H1 (cell line): ENCODE data around the gene PHLPP2. TPM values are rescaled to one million over a fixed set of nuclear protein-coding genes. Genes with fewer than 3 reads are reported as not detected.

ENCODE experiments used
- CTCF ChIA-PET: fragments of 300-600 bp; sonication (Branson Sonifier 250); formaldehyde crosslinking; loops from one replicate; lab custom pipeline; 2021; ENCODE audit not compliant: partially characterized antibody; lab: Charles Lee
- POLR2A ChIA-PET: fragments of 300-600 bp; sonication (Branson Sonifier 250); formaldehyde crosslinking; loops from one replicate; lab custom pipeline; 2021; ENCODE audit warnings: inconsistent platforms; ENCODE audit not compliant: partially characterized antibody; lab: Charles Lee
- DNase-seq, 2 experiments: peaks; one replicate each; pipeline versions ENCODE4 v3.0.0 to v3.0.0-alpha.2; 2010 to 2022; ENCODE audit warnings: low spot score in 2 of 2, low read depth in 1 of 2, mixed read lengths in 1 of 2
- FAIRE-seq: peaks from 2 replicates; lab custom pipeline; 2011; peaks lifted over from hg19 to GRCh38; lab: Jason Lieb, UNC
- H2AFZ ChIP-seq: 2 replicates; pipeline ENCODE4 v1.8.1; 2012; ENCODE audit warnings: low read length, inconsistent platforms
- H2AK5ac ChIP-seq: 2 replicates; pipeline ENCODE4 v1.6.1; 2013; ENCODE audit warnings: low read depth, low read length
- H2BK120ac ChIP-seq: replicated peaks from 2 replicates; pipeline ENCODE3; 2013; ENCODE audit warnings: low read depth, low read length, inconsistent platforms
- H2BK12ac ChIP-seq: 2 replicates; pipeline ENCODE4 v1.6.1; 2013; ENCODE audit warnings: low read depth, low read length
- H2BK15ac ChIP-seq: 2 replicates; pipeline ENCODE4 v1.6.1; 2013; ENCODE audit warnings: low read length
- H2BK20ac ChIP-seq: 2 replicates; pipeline ENCODE4 v1.6.1; 2013; ENCODE audit warnings: low read length
- H2BK5ac ChIP-seq: 2 replicates; pipeline ENCODE4 v1.6.1; 2013; ENCODE audit warnings: low read depth, low read length
- H3K14ac ChIP-seq: 2 replicates; pipeline ENCODE4 v1.6.1; 2013; ENCODE audit warnings: inconsistent platforms; ENCODE audit not compliant: insufficient read length
- H3K18ac ChIP-seq: 2 replicates; pipeline ENCODE4 v1.6.1; 2013; ENCODE audit warnings: low read length; ENCODE audit errors: extremely low read depth
- H3K23ac ChIP-seq: 2 replicates; pipeline ENCODE4 v1.6.1; 2013; ENCODE audit warnings: inconsistent platforms; ENCODE audit not compliant: insufficient read length
- H3K23me2 ChIP-seq: 2 replicates; pipeline ENCODE4 v1.6.1; 2013; ENCODE audit warnings: low read depth, low read length
- H3K27ac ChIP-seq: 2 replicates; pipeline ENCODE4 v1.6.1; 2011; ENCODE audit warnings: low read depth, low read length, inconsistent platforms
- H3K27me3 ChIP-seq, 4 experiments: replicated peaks in 1 of 4; 1 replicate in 1 of 4; 2 replicates in 3 of 4; pipeline versions ENCODE4 v1.6.1 to v1.8.1; 2011 to 2013; ENCODE audit warnings: low read length in 3 of 4, mild to moderate bottlenecking in 3 of 4, inconsistent platforms in 2 of 4, mixed read lengths in 2 of 4, moderate library complexity in 1 of 4; ENCODE audit not compliant: control insufficient read depth in 3 of 4, insufficient read depth in 3 of 4; ENCODE audit errors: extremely low read depth in 1 of 4
- H3K36me3 ChIP-seq, 4 experiments: 2 replicates each; pipeline versions ENCODE4 v1.6.1 to v1.8.1; 2011 to 2013; ENCODE audit warnings: mild to moderate bottlenecking in 4 of 4, low read length in 3 of 4, moderate library complexity in 2 of 4, control low read depth in 1 of 4, inconsistent platforms in 1 of 4; ENCODE audit not compliant: insufficient read depth in 4 of 4, control insufficient read depth in 2 of 4
- H3K4ac ChIP-seq: replicated peaks from 2 replicates; pipeline ENCODE3; 2013; ENCODE audit warnings: low read length, low read depth, mixed read lengths, inconsistent platforms; ENCODE audit not compliant: insufficient read length
- H3K4me1 ChIP-seq, 4 experiments: replicated peaks in 1 of 4; 1 replicate in 1 of 4; 2 replicates in 3 of 4; pipeline versions ENCODE4 v1.6.1 to v1.8.1; 2011 to 2013; ENCODE audit warnings: low read length in 3 of 4, inconsistent platforms in 2 of 4, mixed read lengths in 1 of 4; ENCODE audit not compliant: insufficient read depth in 4 of 4, control insufficient read depth in 3 of 4
- H3K4me2 ChIP-seq, 2 experiments: 2 replicates each; pipeline versions ENCODE4 v1.6.1 to v1.8.1; 2011 to 2013; ENCODE audit warnings: low read depth in 2 of 2, low read length in 2 of 2, control low read depth in 1 of 2, inconsistent platforms in 1 of 2, mild to moderate bottlenecking in 1 of 2; ENCODE audit not compliant: insufficient read depth in 1 of 2
- H3K4me3 ChIP-seq, 4 experiments: fragments of 200-600, 300-600 bp in 1 of 4; sonication (generic), shearing (Covaris generic), sonication (Bioruptor Twin) in 1 of 4; 2 replicates each; pipeline versions ENCODE4 v1.5.1 to v1.8.1; 2011 to 2016; ENCODE audit warnings: low read length in 4 of 4, low read depth in 3 of 4, control low read depth in 2 of 4, inconsistent platforms in 2 of 4, mild to moderate bottlenecking in 2 of 4, mixed read lengths in 1 of 4, moderate library complexity in 1 of 4; ENCODE audit not compliant: insufficient read depth in 2 of 4; ENCODE audit errors: extremely low read depth in 1 of 4
- H3K56ac ChIP-seq: replicated peaks from 2 replicates; pipeline ENCODE3; 2013; ENCODE audit warnings: low read depth, mild to moderate bottlenecking, mixed read lengths, low read length, inconsistent platforms; ENCODE audit not compliant: insufficient read length
- H3K79me1 ChIP-seq: 2 replicates; pipeline ENCODE4 v1.6.1; 2013; ENCODE audit warnings: low read depth, low read length, control low read depth
- H3K79me2 ChIP-seq, 2 experiments: 2 replicates each; pipeline versions ENCODE4 v1.6.1 to v1.8.1; 2012 to 2013; ENCODE audit warnings: low read length in 2 of 2, mild to moderate bottlenecking in 2 of 2, inconsistent platforms in 1 of 2; ENCODE audit not compliant: insufficient read depth in 2 of 2, control insufficient read depth in 1 of 2
- H3K9ac ChIP-seq, 4 experiments: replicated peaks in 1 of 4; 1 replicate in 1 of 4; 2 replicates in 3 of 4; pipeline versions ENCODE4 v1.6.1 to v1.8.1; 2011 to 2013; ENCODE audit warnings: low read depth in 3 of 4, low read length in 3 of 4, control low read depth in 2 of 4, mild to moderate bottlenecking in 2 of 4, moderate library complexity in 2 of 4, inconsistent platforms in 1 of 4; ENCODE audit errors: extremely low read depth in 1 of 4
- H3K9me3 ChIP-seq, 2 experiments: 2 replicates each; pipeline versions ENCODE4 v1.6.1 to v1.8.1; 2012 to 2013; ENCODE audit warnings: mild to moderate bottlenecking in 2 of 2, moderate library complexity in 2 of 2, control low read depth in 1 of 2, inconsistent platforms in 1 of 2, low read depth in 1 of 2, low read length in 1 of 2, mixed read lengths in 1 of 2; ENCODE audit not compliant: insufficient read depth in 2 of 2
- H4K20me1 ChIP-seq, 2 experiments: replicated peaks in 1 of 2; 2 replicates each; pipeline versions ENCODE3 to v1.8.1; 2011 to 2013; ENCODE audit warnings: inconsistent platforms in 2 of 2, low read length in 2 of 2, mild to moderate bottlenecking in 1 of 2; ENCODE audit not compliant: insufficient read depth in 2 of 2, control insufficient read depth in 1 of 2
- H4K5ac ChIP-seq: 2 replicates; pipeline ENCODE4 v1.6.1; 2013; ENCODE audit warnings: low read length, low read depth, mixed read lengths, inconsistent platforms; ENCODE audit not compliant: insufficient read length
- H4K8ac ChIP-seq: 2 replicates; pipeline ENCODE4 v1.8.0; 2013; ENCODE audit warnings: mild to moderate bottlenecking, moderate library complexity, low read length, inconsistent platforms; ENCODE audit not compliant: insufficient read depth; ENCODE audit errors: extremely low read depth
- H4K91ac ChIP-seq: replicated peaks from 2 replicates; pipeline ENCODE3; 2013; ENCODE audit warnings: low read length, mixed read lengths, inconsistent platforms; ENCODE audit not compliant: insufficient read length
- FOSL1 ChIP-seq: IDR thresholded peaks from 2 replicates; pipeline ENCODE4 v1.6.1; 2011; ENCODE audit warnings: mild to moderate bottlenecking, low read depth, low read length, moderate library complexity; ENCODE audit not compliant: insufficient read depth
- TBP ChIP-seq: IDR thresholded peaks from 2 replicates; pipeline ENCODE4 v1.6.1; 2011; ENCODE audit warnings: low read depth, low read length, improper control_type of control experiment
- WGBS, 2 experiments: shearing (Covaris generic) in 1 of 2; methylation state at CpG; one replicate each; pipeline versions ENCODE4 v1.1.6 to v1.1.7; 2013 to 2015; ENCODE audit warnings: low lambda C conversion rate in 2 of 2, mixed read lengths in 2 of 2, inconsistent platforms in 1 of 2, low coverage in 1 of 2, missing lambda C conversion rate in 1 of 2; ENCODE audit not compliant: insufficient replicate concordance in 2 of 2, insufficient coverage in 1 of 2, insufficient read length in 1 of 2; ENCODE audit errors: extremely low coverage in 1 of 2, missing lambda C conversion rate in 1 of 2; 5-methylcytosine and 5-hydroxymethylcytosine counted together
- polyA plus RNA-seq, 7 experiments: library from polyadenylated mRNA; depleted of rRNA in 3 of 7; stranded (reverse) in 5 of 7; unstranded in 2 of 7; fragments of >200 nt in 5 of 7; fragments of 200-250 nt in 2 of 7; gene quantifications; 1 replicate in 5 of 7; 2 replicates in 1 of 7; 4 replicates in 1 of 7; pipeline versions ENCODE4 v1.2.1 to v1.2.3, GENCODE V29; 2011 to 2013; ENCODE audit warnings: missing spikeins in 2 of 7, mixed read lengths in 2 of 7
- total RNA-seq: library from RNA; stranded (reverse); fragmentation: NEBNext Ultra II Directional; extraction: Animal tissue kit (Norgen Biotek cat#: 25700); gene quantifications from 2 replicates; pipeline ENCODE4 v1.2.1, GENCODE V29; 2021

Gene PHLPP2
- total and polyA plus RNA-seq, 2 of the 8 experiments (the other 6 are each of a cell fraction or from before 2014, with no cell fraction given) = 7.3 to 12.9 TPM

GRCh38 chr16:71754652-71755051 lies 30.2 kb upstream of the PHLPP2 start:
- H2BK5ac ChIP-seq = no peak overlapping the region
- POLR2A ChIA-PET = no interaction called here

More at GRCh38 chr16:71754652-71755051, 30.2 kb upstream of the PHLPP2 start:
- peaks cover 5 to 40% (median 27%) of the 10 kb centered on the region in 4 experiments; a peak in 7 of 8 replicates for H3K36me3 ChIP-seq
- no peaks in the 10 kb centered on the region for H4K20me1 ChIP-seq
- no peaks in the 10 kb centered on the region for H3K4me1 ChIP-seq
- no peak overlapping the region for H3K27ac ChIP-seq
- no peaks in the 10 kb centered on the region for H3K23me2 ChIP-seq
- H4K91ac ChIP-seq = no peak overlapping the region
- H2BK20ac ChIP-seq = no peak overlapping the region
- H2AFZ ChIP-seq = no peak overlapping the region
- no peak overlapping the region for H3K23ac ChIP-seq
- FAIRE-seq (no peak), DNase-seq (no peak)
- H2BK15ac ChIP-seq = no peak overlapping the region
- no peak overlapping the region for H2BK12ac ChIP-seq
- H4K5ac ChIP-seq = no peak overlapping the region
- no peak overlapping the region for H3K18ac ChIP-seq
- no peak overlapping the region for H4K8ac ChIP-seq
- CTCF ChIA-PET = interaction anchor here (0.9 kb wide), 1 partner anchor 111 kb away, joined by 3 read pairs; no protein-coding TSS in a partner anchor
- H3K56ac ChIP-seq = no peak overlapping the region
- no peak overlapping the region for H3K4me3 ChIP-seq
- no peaks in the 10 kb centered on the region for H3K9me3 ChIP-seq
- TF ChIP-seq TBP (no peak), FOSL1 (no peak)
- H3K9ac ChIP-seq = no peak overlapping the region
- no peak overlapping the region for H3K14ac ChIP-seq
- H3K27me3 ChIP-seq = no peaks in the 10 kb centered on the region
- no peaks in the 10 kb centered on the region for H3K79me1 ChIP-seq
- H2AK5ac ChIP-seq = no peak overlapping the region
- no peak overlapping the region for H3K4ac ChIP-seq
- WGBS, 2 experiments = 86% methylated on average over 2 of the region's 2 CpGs; no CpG with 5 or more reads in 1 of the 2 experiments
- H3K4me2 ChIP-seq = no peak overlapping the region
- H2BK120ac ChIP-seq = no peak overlapping the region
- H3K79me2 ChIP-seq = no peaks in the 10 kb centered on the region
